GM12878 (cell line): Measurements from ENCODE around the gene NEURL3. TPM values are rescaled to one million over a fixed set of nuclear protein-coding genes. Genes with fewer than 3 reads are reported as not detected.

Source experiments
- ATAC-seq: fragments of 200-7000 bp; cut with Tn5 transposase; 3 replicates; pipeline ENCODE4 v1.9.1; 2020; ENCODE audit warnings: mild to moderate bottlenecking, moderate library complexity
- BruUV-seq: library from RNA; stranded (reverse); fragments of 400-500 nt; replicated peaks from 2 replicates; lab custom pipeline; 2021; lab: Mats Ljungman, UMichigan
- CTCF ChIA-PET: fragments of 300-600 bp; sonication (Branson Sonifier 250); formaldehyde crosslinking; extraction: SDS; loops from one replicate; lab custom pipeline; 2021; ENCODE audit warnings: inconsistent platforms; lab: Yijun Ruan, JAX
- POLR2A ChIA-PET: fragments of 350-600 bp; formaldehyde crosslinking; extraction: SDS; loops from one replicate; lab custom pipeline; 2021; ENCODE audit warnings: inconsistent platforms; lab: Charles Lee
- RAD21 ChIA-PET: fragments of 300-600 bp; sonication (Branson Sonifier 250); formaldehyde crosslinking; loops from one replicate; lab custom pipeline; 2023; ENCODE audit warnings: antibody characterized with exemption; ENCODE audit not compliant: unreplicated experiment; lab: Charles Lee
- SMC1A ChIA-PET: fragments of 300-600 bp; sonication (Branson Sonifier 250); formaldehyde crosslinking; loops from one replicate; lab custom pipeline; 2023; ENCODE audit not compliant: unreplicated experiment, uncharacterized antibody; lab: Charles Lee
- DNase-seq: peaks from one replicate; pipeline ENCODE4 v3.0.0-alpha.2; 2011; ENCODE audit warnings: low read depth, low spot score
- FAIRE-seq: peaks from 3 replicates; lab custom pipeline; 2011; peaks lifted over from hg19 to GRCh38; lab: Jason Lieb, UNC
- H2AFZ ChIP-seq: 2 replicates; pipeline ENCODE4 v1.6.0; 2011; ENCODE audit warnings: low read depth, low read length, control low read depth; ENCODE audit not compliant: control insufficient read depth
- H3K27ac ChIP-seq: 2 replicates; pipeline ENCODE4 v1.5.1; 2011; ENCODE audit warnings: control low read depth; ENCODE audit not compliant: control insufficient read depth, insufficient read depth
- H3K27me3 ChIP-seq, 2 experiments: replicated peaks in 1 of 2; 2 replicates each; pipeline versions ENCODE4 v1.6.0 to v1.6.1; 2011; ENCODE audit warnings: low read length in 1 of 2; ENCODE audit not compliant: control insufficient read depth in 2 of 2, insufficient read depth in 2 of 2
- H3K36me3 ChIP-seq, 2 experiments: 2 replicates each; pipeline ENCODE4 v1.5.1; 2011; ENCODE audit warnings: low read length in 1 of 2; ENCODE audit not compliant: control insufficient read depth in 2 of 2, insufficient read depth in 2 of 2
- H3K4me1 ChIP-seq: 2 replicates; pipeline ENCODE4 v1.6.1; 2011; ENCODE audit warnings: mild to moderate bottlenecking, low read length, moderate library complexity, mixed read lengths; ENCODE audit not compliant: control insufficient read depth, insufficient read depth
- H3K4me2 ChIP-seq: 2 replicates; pipeline ENCODE4 v1.6.0; 2011; ENCODE audit warnings: control low read depth; ENCODE audit not compliant: control insufficient read depth, insufficient read depth
- H3K4me3 ChIP-seq: fragments of 200-600 bp; sonication (generic); 2 replicates; pipeline ENCODE4 v1.5.1; 2016
- H3K79me2 ChIP-seq: 2 replicates; pipeline ENCODE4 v1.6.0; 2011; ENCODE audit warnings: low read length; ENCODE audit not compliant: control insufficient read depth, insufficient read depth
- H3K9ac ChIP-seq: 2 replicates; pipeline ENCODE4 v1.8.0; 2011; ENCODE audit warnings: low read length, control low read depth, mixed read lengths; ENCODE audit not compliant: control insufficient read depth, insufficient read depth
- H3K9me3 ChIP-seq: replicated peaks from 3 replicates; pipeline ENCODE4 v1.5.1; 2011; ENCODE audit warnings: mild to moderate bottlenecking, low read length; ENCODE audit not compliant: control insufficient read depth, insufficient read depth
- H4K20me1 ChIP-seq: 2 replicates; pipeline ENCODE4 v1.6.0; 2011; ENCODE audit not compliant: control insufficient read depth, insufficient read depth
- CHD1 ChIP-seq: IDR thresholded peaks from 2 replicates; pipeline ENCODE4 v1.6.1; 2012; ENCODE audit warnings: low read depth, low read length, improper control_type of control experiment
- POLR2A ChIP-seq: IDR thresholded peaks from 2 replicates; pipeline ENCODE4 v1.6.1; 2011; ENCODE audit warnings: low read depth, mild to moderate bottlenecking, low read length
- POLR2AphosphoS5 ChIP-seq: IDR thresholded peaks from 2 replicates; pipeline ENCODE4 v1.6.1; 2011; ENCODE audit warnings: mild to moderate bottlenecking, low read length, inconsistent platforms
- YBX1 ChIP-seq: fragments of 450-650 bp; IDR thresholded peaks from 2 replicates; pipeline ENCODE4 v1.6.1; 2016; ENCODE audit warnings: antibody characterized with exemption
- WGBS: methylation state at CpG from one replicate; pipeline ENCODE4 v1.1.6; 2016; ENCODE audit warnings: low lambda C conversion rate; ENCODE audit not compliant: insufficient replicate concordance, insufficient coverage; ENCODE audit errors: missing lambda C conversion rate; 5-methylcytosine and 5-hydroxymethylcytosine counted together
- in situ Hi-C: fragments of 300-500 bp; cut with MboI; formaldehyde crosslinking; loops from 9 replicates; pipeline ENCODE4 v1.14.3; 2018; ENCODE audit warnings: mixed read lengths
- intact Hi-C: fragments of 100-400 bp; cut with micrococcal nuclease; formaldehyde crosslinking; loops from one replicate; pipeline ENCODE4 v1.14.2; 2022; ENCODE audit not compliant: unreplicated experiment
- polyA plus RNA-seq, 11 experiments: library from polyadenylated mRNA; depleted of rRNA in 4 of 11; unstranded in 6 of 11; stranded (reverse) in 5 of 11; fragments of >200 nt; fragmentation: Nextera tagmentation in 4 of 11; fragmentation: Illumina TruSeq in 1 of 11; extraction: Ambion mirVana in 4 of 11; extraction: Trizol in 1 of 11; gene quantifications; 1 replicate in 1 of 11; 2 replicates in 10 of 11; pipeline versions ENCODE4 v1.2.1 to v1.2.3, GENCODE V29; 2011 to 2016; ENCODE audit warnings: inconsistent platforms in 2 of 11, missing spikeins in 2 of 11, low read depth in 1 of 11
- total RNA-seq, 4 experiments: library from RNA; depleted of rRNA in 3 of 4; stranded (reverse); fragments of >200 nt in 3 of 4; fragmentation: Illumina TruSeq in 1 of 4; extraction: Trizol in 1 of 4; gene quantifications; 2 replicates each; pipeline versions ENCODE4 v1.2.1 to v1.2.3, GENCODE V29; 2013 to 2021

Gene NEURL3
- total and polyA plus RNA-seq, 10 of the 15 experiments (the other 5 are each of a cell fraction or from before 2014, with no cell fraction given) = 0.03 to 6.3 (median 0.47) TPM

DNA sequence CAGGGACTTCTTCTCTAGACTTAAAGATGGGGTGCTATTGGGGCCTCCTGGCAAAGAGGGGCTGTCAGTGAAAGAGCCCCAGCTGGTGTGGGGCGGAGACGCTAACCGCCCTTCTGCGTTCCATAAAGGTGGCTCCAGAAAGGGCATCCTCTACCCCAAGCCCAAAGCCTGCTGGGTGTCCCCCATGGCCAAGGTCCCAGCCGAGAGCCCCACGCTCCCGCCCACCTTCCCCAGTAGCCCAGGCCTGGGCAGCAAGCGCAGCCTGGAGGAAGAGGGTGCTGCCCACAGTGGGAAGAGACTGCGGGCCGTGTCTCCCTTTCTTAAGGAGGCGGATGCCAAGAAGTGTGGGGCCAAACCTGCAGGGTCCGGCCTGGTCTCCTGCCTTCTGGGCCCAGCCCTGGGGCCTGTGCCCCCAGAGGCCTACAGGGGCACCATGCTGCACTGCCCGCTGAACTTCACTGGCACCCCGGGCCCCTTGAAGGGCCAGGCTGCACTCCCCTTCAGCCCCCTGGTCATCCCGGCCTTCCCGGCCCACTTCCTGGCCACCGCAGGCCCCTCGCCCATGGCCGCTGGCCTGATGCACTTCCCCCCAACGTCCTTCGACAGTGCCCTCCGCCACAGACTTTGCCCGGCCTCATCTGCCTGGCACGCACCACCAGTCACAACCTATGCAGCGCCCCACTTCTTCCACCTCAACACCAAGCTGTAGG lies 46.6 kb upstream of the NEURL3 start:
- ChIA-PET POLR2A (interaction anchor here (1.2 kb wide), 1 partner anchor 12 kb away, joined by 3 read pairs; no protein-coding TSS in a partner anchor), SMC1A (no interaction called here), RAD21 (interaction anchor here (2.9 kb wide), 1 partner anchor 21 kb away, joined by 13 read pairs; no protein-coding TSS in a partner anchor), CTCF (interaction anchor here (3.5 to 4.3 kb wide), 2 partner anchors 13 to 22 kb away, joined by 22 to 64 read pairs; partner anchors contain the start of gene ARID5A)
- H3K27me3 ChIP-seq = no peaks in the 10 kb centered on the region
- no peak overlapping the region for H3K4me2 ChIP-seq
- H3K27ac ChIP-seq = no peak overlapping the region
- H3K9ac ChIP-seq = no peak overlapping the region
- no TSS peak for BruUV-seq
- intact Hi-C loops (no loop called here), in situ Hi-C loops (no loop called here)
- H2AFZ ChIP-seq = no peak overlapping the region
- 80% methylated on average over 24 of the region's 25 CpGs for WGBS
- no peak for ATAC-seq
- no peak overlapping the region for H3K4me3 ChIP-seq
- no peak for FAIRE-seq
- no peaks in the 10 kb centered on the region for H3K9me3 ChIP-seq
- TF ChIP-seq POLR2AphosphoS5 (peak; percentile 16; the same call in 1 of the 2 replicates), YBX1 (no peak), POLR2A (peak; percentile 61; the same call in 1 of the 2 replicates), CHD1 (no peak)
- TF ChIP-seq, all 136 proteins: peak for 2
- Histone ChIP-seq H3K36me3 (peaks cover 15 to 39% of the 10 kb centered on the region in 2 experiments; a peak in 3 of 4 replicates), H3K4me1 (no peaks in the 10 kb centered on the region), H3K79me2 (peaks cover 3% of the 10 kb centered on the region), H4K20me1 (peaks cover under 1% of the 10 kb centered on the region; the same call in 1 of the 2 replicates)
- no peak for DNase-seq

DNA sequence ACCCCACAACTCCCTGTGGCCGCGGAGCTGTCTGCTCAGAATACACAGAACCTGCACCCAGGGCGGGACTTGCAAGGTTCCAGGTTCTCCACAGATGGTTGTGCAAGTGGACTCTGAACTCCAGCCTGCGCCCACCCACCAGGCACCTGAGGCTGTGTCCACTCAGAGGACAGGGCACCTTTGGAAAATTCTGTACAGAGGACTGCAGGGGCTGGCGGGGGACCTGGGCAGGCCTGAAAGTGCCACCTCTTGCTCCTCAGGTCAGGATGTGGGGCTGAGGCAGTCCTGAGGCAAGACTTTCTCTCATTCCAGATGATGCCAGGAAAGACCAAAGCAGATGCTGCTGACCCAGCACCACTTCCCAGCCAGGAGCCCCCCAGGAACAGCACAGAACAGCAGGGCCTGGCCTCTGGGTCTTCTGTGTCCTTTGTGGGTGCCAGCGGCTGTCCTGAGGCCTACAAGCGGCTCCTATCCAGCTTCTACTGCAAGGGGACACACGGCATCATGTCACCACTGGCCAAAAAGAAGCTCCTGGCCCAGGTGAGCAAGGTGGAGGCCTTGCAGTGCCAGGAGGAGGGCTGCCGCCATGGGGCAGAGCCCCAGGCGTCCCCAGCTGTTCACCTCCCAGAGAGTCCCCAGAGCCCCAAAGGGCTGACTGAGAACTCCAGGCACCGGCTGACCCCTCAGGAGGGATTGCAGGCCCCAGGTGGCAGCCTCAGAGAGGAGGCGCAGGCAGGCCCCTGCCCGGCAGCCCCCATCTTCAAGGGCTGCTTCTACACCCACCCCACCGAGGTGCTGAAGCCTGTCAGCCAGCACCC lies 45.8 kb upstream of the NEURL3 start:
- SMC1A ChIA-PET = no interaction called here
- Histone ChIP-seq H3K27ac (no peak overlapping the region), H3K27me3 (no peaks in the 10 kb centered on the region), H3K9me3 (no peaks in the 10 kb centered on the region), H3K4me3 (no peak overlapping the region), H2AFZ (no peak overlapping the region), H3K4me1 (peaks cover 4% of the 10 kb centered on the region), H3K4me2 (no peak overlapping the region), H3K36me3 (peaks cover 16 to 43% of the 10 kb centered on the region in 2 experiments), H4K20me1 (peaks cover 8% of the 10 kb centered on the region), H3K79me2 (peaks cover 11% of the 10 kb centered on the region), H3K9ac (no peak overlapping the region)
- 81% methylated on average over 14 of the region's 14 CpGs for WGBS
- FAIRE-seq = no peak
- no peak for DNase-seq
- TF ChIP-seq POLR2A = no peak
- peak; percentile 24; the same call in 1 of the 2 replicates for TF ChIP-seq POLR2AphosphoS5
- POLR2A ChIA-PET = interaction anchor here (1.2 kb wide), 1 partner anchor 11 kb away, joined by 3 read pairs; no protein-coding TSS in a partner anchor
- intact Hi-C loops (no loop called here), in situ Hi-C loops (no loop called here)
- CTCF ChIA-PET = no interaction called here
- RAD21 ChIA-PET = no interaction called here
- BruUV-seq = TSS peak; percentile 30
- ATAC-seq = no peak
